OCI-LY1 (cell line): ENCODE results near the gene PKIG.

Experiments
- H2AFZ ChIP-seq: fragments of 200-600 bp; sonication (generic), shearing (Covaris generic); 2 replicates; pipeline ENCODE4 v1.6.0; 2014; ENCODE audit warnings: antibody characterized with exemption, mild to moderate bottlenecking, low read length
- H3F3A ChIP-seq: fragments of 200-600 bp; sonication (generic), shearing (Covaris generic); 2 replicates; pipeline ENCODE4 v1.6.0; 2014; ENCODE audit warnings: mild to moderate bottlenecking, antibody characterized with exemption, low read length, moderate library complexity; ENCODE audit not compliant: insufficient read depth
- H3K27ac ChIP-seq: fragments of 200-600 bp; sonication (generic); 2 replicates; pipeline ENCODE4 v1.5.1; 2014; ENCODE audit warnings: low read length, mixed run types, mild to moderate bottlenecking, low read depth; ENCODE audit not compliant: poor library complexity, severe bottlenecking
- H3K27me3 ChIP-seq: fragments of 200-600 bp; sonication (generic); 2 replicates; pipeline ENCODE4 v1.6.0; 2014; ENCODE audit warnings: antibody characterized with exemption, mild to moderate bottlenecking, low read length, moderate library complexity; ENCODE audit not compliant: insufficient read depth
- H3K36me3 ChIP-seq: fragments of 200-600 bp; sonication (generic); 2 replicates; pipeline ENCODE4 v1.6.1; 2014; ENCODE audit warnings: mild to moderate bottlenecking, antibody characterized with exemption, low read length, moderate library complexity, mixed read lengths; ENCODE audit not compliant: insufficient read depth
- H3K4me1 ChIP-seq: fragments of 200-600 bp; sonication (generic); 2 replicates; pipeline ENCODE4 v1.5.1; 2014; ENCODE audit warnings: mild to moderate bottlenecking, low read length, moderate library complexity; ENCODE audit not compliant: insufficient read depth, severe bottlenecking
- H3K4me2 ChIP-seq: fragments of 200-600 bp; sonication (generic), shearing (Covaris generic); 2 replicates; pipeline ENCODE4 v1.6.1; 2014; ENCODE audit warnings: low read length
- H3K4me3 ChIP-seq: fragments of 200-600 bp; sonication (generic); 2 replicates; pipeline ENCODE4 v1.5.1; 2014; ENCODE audit warnings: low read length, low read depth, mild to moderate bottlenecking, mixed read lengths; ENCODE audit not compliant: poor library complexity, severe bottlenecking
- H3K79me2 ChIP-seq: fragments of 200-600 bp; shearing (Covaris generic); 2 replicates; pipeline ENCODE4 v1.6.1; 2016; ENCODE audit warnings: mixed run types, low read length, mixed read lengths; ENCODE audit not compliant: insufficient read depth
- H3K9ac ChIP-seq: fragments of 200-600 bp; sonication (generic), shearing (Covaris generic); 2 replicates; pipeline ENCODE4 v1.6.1; 2014; ENCODE audit warnings: mild to moderate bottlenecking, low read length, mixed read lengths
- H3K9me2 ChIP-seq: fragments of 200-600 bp; sonication (generic), shearing (Covaris generic); 2 replicates; pipeline ENCODE4 v1.6.1; 2014; ENCODE audit warnings: low read depth, mild to moderate bottlenecking, low read length, mixed read lengths
- H3K9me3 ChIP-seq: fragments of 200-600 bp; shearing (Covaris generic); 2 replicates; pipeline ENCODE4 v1.6.1; 2014; ENCODE audit warnings: low read length, mixed read lengths
- H4K20me1 ChIP-seq: fragments of 200-600 bp; sonication (generic), shearing (Covaris generic); 2 replicates; pipeline ENCODE4 v1.6.0; 2016; ENCODE audit warnings: mild to moderate bottlenecking, low read length; ENCODE audit not compliant: insufficient read depth
- EZH2 ChIP-seq: fragments of 200-600 bp; sonication (generic), shearing (Covaris generic); IDR thresholded peaks from 2 replicates; pipeline ENCODE4 v1.8.0; 2017; ENCODE audit warnings: borderline replicate concordance, mixed run types, mild to moderate bottlenecking, antibody characterized with exemption, low read length, moderate library complexity, mixed read lengths
- TF ChIP-seq, protein P1 (sequence below): fragments of 200-600 bp; sonication (generic), shearing (Covaris generic); IDR thresholded peaks from 2 replicates; pipeline ENCODE4 v1.5.1; 2017; ENCODE audit warnings: mild to moderate bottlenecking, antibody characterized with exemption, low read length, moderate library complexity, mixed read lengths

Gene PKIG

GRCh38 chr20:44536175-44536574 lies 46.2 kb upstream of the PKIG start:
- H3K79me2 ChIP-seq: no peaks in the 10 kb centered on the region

DNA sequence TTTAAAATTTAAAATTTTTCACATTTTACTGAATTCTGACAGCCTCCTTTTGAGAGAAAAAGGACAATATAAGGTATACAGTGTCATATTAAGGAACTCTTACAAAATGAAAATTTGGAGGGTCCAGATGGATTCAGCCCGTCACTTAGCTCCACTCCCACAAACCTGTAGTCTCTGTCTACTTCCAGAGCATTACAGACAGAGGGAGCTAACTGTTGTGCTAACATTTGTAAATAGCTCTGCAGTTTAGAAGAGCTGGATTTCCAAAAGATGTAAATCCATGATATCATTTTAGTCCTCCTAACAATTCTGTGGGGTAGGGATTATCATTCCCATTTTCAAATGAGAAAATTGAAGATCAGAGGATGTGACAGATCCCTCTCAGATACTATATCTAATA lies 44.4 kb upstream of the PKIG start:
- Histone ChIP-seq H4K20me1 (no peaks in the 10 kb centered on the region), H3K79me2 (no peaks in the 10 kb centered on the region), H3K36me3 (no peaks in the 10 kb centered on the region), H3K4me3 (no peak overlapping the region), H3K27ac (no peak overlapping the region), H3K27me3 (no peaks in the 10 kb centered on the region), H3F3A (0 out of 2 replicates have a peak, but pooled peaks cover 4% of the 10 kb centered on the region), H3K9ac (no peak overlapping the region), H3K9me3 (no peaks in the 10 kb centered on the region), H3K9me2 (no peaks in the 10 kb centered on the region), H3K4me2 (no peak overlapping the region), H2AFZ (no peak overlapping the region), H3K4me1 (peaks cover under 1% of the 10 kb centered on the region)
- TF ChIP-seq EZH2: no peak
- TF ChIP-seq, protein P1, sequence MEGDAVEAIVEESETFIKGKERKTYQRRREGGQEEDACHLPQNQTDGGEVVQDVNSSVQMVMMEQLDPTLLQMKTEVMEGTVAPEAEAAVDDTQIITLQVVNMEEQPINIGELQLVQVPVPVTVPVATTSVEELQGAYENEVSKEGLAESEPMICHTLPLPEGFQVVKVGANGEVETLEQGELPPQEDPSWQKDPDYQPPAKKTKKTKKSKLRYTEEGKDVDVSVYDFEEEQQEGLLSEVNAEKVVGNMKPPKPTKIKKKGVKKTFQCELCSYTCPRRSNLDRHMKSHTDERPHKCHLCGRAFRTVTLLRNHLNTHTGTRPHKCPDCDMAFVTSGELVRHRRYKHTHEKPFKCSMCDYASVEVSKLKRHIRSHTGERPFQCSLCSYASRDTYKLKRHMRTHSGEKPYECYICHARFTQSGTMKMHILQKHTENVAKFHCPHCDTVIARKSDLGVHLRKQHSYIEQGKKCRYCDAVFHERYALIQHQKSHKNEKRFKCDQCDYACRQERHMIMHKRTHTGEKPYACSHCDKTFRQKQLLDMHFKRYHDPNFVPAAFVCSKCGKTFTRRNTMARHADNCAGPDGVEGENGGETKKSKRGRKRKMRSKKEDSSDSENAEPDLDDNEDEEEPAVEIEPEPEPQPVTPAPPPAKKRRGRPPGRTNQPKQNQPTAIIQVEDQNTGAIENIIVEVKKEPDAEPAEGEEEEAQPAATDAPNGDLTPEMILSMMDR: no peak

More at GRCh38 chr20:44536175-44536574, 46.2 kb upstream of the PKIG start:
- no peaks in the 10 kb centered on the region; the same call in 1 of the 2 replicates for H3K27me3 ChIP-seq
- H4K20me1 ChIP-seq: no peaks in the 10 kb centered on the region
- H3K27ac ChIP-seq: no peak overlapping the region
- H2AFZ ChIP-seq: no peak overlapping the region
- no peaks in the 10 kb centered on the region for H3K9me2 ChIP-seq
- H3K4me1 ChIP-seq: peaks cover 13% of the 10 kb centered on the region
- no peak overlapping the region for H3K9ac ChIP-seq
- TF ChIP-seq, protein P1: no peak
- no peak for TF ChIP-seq EZH2
- 0 out of 2 replicates have a peak, but pooled peaks cover 4% of the 10 kb centered on the region for H3F3A ChIP-seq
- no peaks in the 10 kb centered on the region for H3K36me3 ChIP-seq
- no peak overlapping the region for H3K4me3 ChIP-seq
- H3K4me2 ChIP-seq: no peak overlapping the region
- H3K9me3 ChIP-seq: no peaks in the 10 kb centered on the region

DNA sequence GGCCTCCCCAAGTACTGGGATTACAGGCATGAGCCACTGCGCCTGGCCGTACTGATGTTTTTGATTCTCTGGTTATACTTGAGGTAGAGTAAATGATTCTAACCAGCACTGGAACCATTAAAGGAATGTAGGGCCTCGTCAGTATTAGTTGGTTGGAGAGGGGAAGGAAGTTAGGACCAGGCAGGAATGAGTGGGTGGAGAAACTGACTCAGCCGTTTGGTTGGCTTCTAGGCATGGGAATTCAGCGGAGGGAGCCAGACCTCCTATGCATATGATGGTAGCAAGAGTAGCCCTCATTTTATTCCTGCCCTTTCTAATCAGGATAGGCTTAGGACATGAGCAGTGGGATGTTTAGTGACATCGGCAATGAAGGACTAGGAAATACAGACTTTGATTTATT lies 41.5 kb upstream of the PKIG start:
- H2AFZ ChIP-seq: no peak overlapping the region
- no peaks in the 10 kb centered on the region for H3K27me3 ChIP-seq
- H3K4me2 ChIP-seq: no peak overlapping the region
- no peaks in the 10 kb centered on the region for H3K79me2 ChIP-seq
- peaks cover 6% of the 10 kb centered on the region for H3K4me1 ChIP-seq
- TF ChIP-seq, protein P1: no peak
- TF ChIP-seq EZH2: no peak
- no peak overlapping the region for H3K4me3 ChIP-seq
- no peaks in the 10 kb centered on the region for H3K9me2 ChIP-seq
- no peaks in the 10 kb centered on the region for H3K9me3 ChIP-seq
- H3K36me3 ChIP-seq: no peaks in the 10 kb centered on the region
- H4K20me1 ChIP-seq: no peaks in the 10 kb centered on the region
- 0 out of 2 replicates have a peak, but pooled peaks cover 4% of the 10 kb centered on the region for H3F3A ChIP-seq
- H3K27ac ChIP-seq: no peak overlapping the region
- no peak overlapping the region for H3K9ac ChIP-seq
